ENCODE measurements around the gene GRN. TPM values are rescaled to one million over a fixed set of nuclear protein-coding genes. Genes with fewer than 3 reads are reported as not detected.

GRN gene
- polyA plus RNA-seq, 2 of the 4 experiments (the other 2 are of a cell fraction): 111 to 197 TPM

GRCh38 chr17:44379887-44380286, 34.8 kb downstream of the GRN start (continued):
- TF ChIP-seq MAX (IDR thresholded peaks at IDR 0.05): no peak
- TF ChIP-seq SREBF2 (IDR thresholded peaks at IDR 0.05): no peak
- no peak for TF ChIP-seq MAFK (IDR thresholded peaks at IDR 0.05; ENCODE audit: partially characterized antibody)

GRCh38 chr17:44380767-44381166, 35.7 kb downstream of the GRN start:
- ChIA-PET POLR2A (interaction anchor here (0.6 kb wide), 1 partner anchor 13 kb away, joined by 11 read pairs; no protein-coding TSS in a partner anchor), CTCF (interaction anchor here (1.0 to 13.4 kb wide), 11 partner anchors 9 to 142 kb away, joined by 3 to 140 read pairs (median 3); partner anchors contain the start of genes FAM171A2, GRN and ITGA2B)
- 56% methylated on average over 9 of the region's 9 CpGs for WGBS (ENCODE audit: missing lambda C conversion rate)
- DNase-seq (ENCODE audit: low read depth in 1 of 2, low spot score in 1 of 2) (no peak), FAIRE-seq (no peak), ATAC-seq (no peak)
- Histone ChIP-seq H3K4me2 (no peak overlapping the region), H3K4me1 (peaks cover under 1% of the 10 kb centered on the region; the same call in 1 of the 3 replicates), H3K9me3 (no peaks in the 10 kb centered on the region), H3K4me3 (no peak overlapping the region), H3K27ac (no peak overlapping the region)
- TF ChIP-seq E2F6 (IDR thresholded peaks at IDR 0.05; ENCODE audit: borderline replicate concordance, low read depth) (no peak), CEBPB (IDR thresholded peaks at IDR 0.05) (no peak), FOXS1 (CRISPR knock-in tag; IDR thresholded peaks at IDR 0.05) (no peak), POLR2AphosphoS2 (conservative IDR thresholded peaks at IDR 0.05; ENCODE audit: low read length) (no peak), RCOR1 (IDR thresholded peaks at IDR 0.05; ENCODE audit: low read depth, low read length) (no peak), ZSCAN20 (CRISPR knock-in tag; IDR thresholded peaks at IDR 0.05) (no peak), SREBF2 (IDR thresholded peaks at IDR 0.05) (no peak), GATA3 (IDR thresholded peaks at IDR 0.05; ENCODE audit: borderline replicate concordance) (no peak), EHF (CRISPR knock-in tag; IDR thresholded peaks at IDR 0.05) (no peak), ZC3H11A (IDR thresholded peaks at IDR 0.05) (no peak), RFX5 (IDR thresholded peaks at IDR 0.05) (no peak), EHMT2 (IDR thresholded peaks at IDR 0.05; ENCODE audit: low read depth) (no peak)

- POLR2A ChIA-PET: no interaction called here
- Histone ChIP-seq H3K4me2 (no peak overlapping the region), H3K9me3 (no peaks in the 10 kb centered on the region), H3K27ac (no peak overlapping the region), H3K4me3 (no peak overlapping the region), H3K4me1 (peaks cover 3% of the 10 kb centered on the region; the same call in 1 of the 3 replicates)
- CTCF ChIA-PET: interaction anchor here (1.0 to 13.4 kb wide), 6 partner anchors 7 to 141 kb away, joined by 3 to 140 read pairs (median 3); partner anchors contain the start of genes FAM171A2 and ITGA2B
- TF ChIP-seq KDM1A (IDR thresholded peaks at IDR 0.05; ENCODE audit: low read depth) (no peak), E2F6 (IDR thresholded peaks at IDR 0.05; ENCODE audit: borderline replicate concordance, low read depth) (no peak), HOXB5 (CRISPR knock-in tag; IDR thresholded peaks at IDR 0.05) (no peak)
- DNase-seq (ENCODE audit: low read depth in 1 of 2, low spot score in 1 of 2) (no peak), ATAC-seq (no peak), FAIRE-seq (no peak)
- 70% methylated on average over 4 of the region's 4 CpGs for WGBS (ENCODE audit: missing lambda C conversion rate)
These were observed 36.8 kb downstream of the GRN start for GRCh38 chr17:44381810-44382305.

- WGBS (ENCODE audit: missing lambda C conversion rate): 85% methylated on average over 6 of the region's 6 CpGs
- no peaks in the 10 kb centered on the region for H3K9me3 ChIP-seq
- FAIRE-seq: no peak
- ChIA-PET CTCF (interaction anchor here (0.5 to 2.3 kb wide), 4 partner anchors 19 to 140 kb away, joined by 3 to 11 read pairs (median 4); partner anchors contain the start of gene FAM171A2), POLR2A (no interaction called here)
- no peak for DNase-seq (ENCODE audit: low read depth in 1 of 2, low spot score in 1 of 2)
- no peak for ATAC-seq
- H3K4me1 ChIP-seq: peaks cover 3% of the 10 kb centered on the region; the same call in 1 of the 3 replicates
- TF ChIP-seq PHF8 (IDR thresholded peaks at IDR 0.05; ENCODE audit: borderline replicate concordance, low read depth) (no peak), JUN (IDR thresholded peaks at IDR 0.05) (no peak), CBX2 (IDR thresholded peaks at IDR 0.05; ENCODE audit: borderline replicate concordance, low read depth) (no peak), SREBF2 (IDR thresholded peaks at IDR 0.05) (no peak), ZC3H11A (IDR thresholded peaks at IDR 0.05) (no peak), HEYL (CRISPR knock-in tag; IDR thresholded peaks at IDR 0.05) (no peak), CEBPB (IDR thresholded peaks at IDR 0.05) (no peak), ESRRA (IDR thresholded peaks at IDR 0.05; ENCODE audit: borderline replicate concordance, low read length) (no peak), HES2 (IDR thresholded peaks at IDR 0.05) (no peak), SMC3 (IDR thresholded peaks at IDR 0.05) (no peak), RFX5 (IDR thresholded peaks at IDR 0.05) (no peak)
- H3K4me2 ChIP-seq: no peak overlapping the region
- no peak overlapping the region for H3K27ac ChIP-seq
- H3K4me3 ChIP-seq: no peak overlapping the region
These were observed 37.8 kb downstream of the GRN start for GRCh38 chr17:44382917-44383316.

All from A549 (cell line).